CD4-positive, alpha-beta T cell (primary cell): ENCODE results near the gene GSE1. TPM values are rescaled to one million over a fixed set of nuclear protein-coding genes. Genes with fewer than 3 reads are reported as not detected.

Experiments used
- ATAC-seq: fragments of 200-7000 bp; cut with Tn5 transposase; one replicate; pipeline ENCODE4 v1.10.0; 2022; ENCODE audit warnings: mild to moderate bottlenecking; ENCODE audit not compliant: poor library complexity
- CTCF ChIA-PET: fragments of 350-600 bp; sonication (Branson Sonifier 250); formaldehyde crosslinking; loops from one replicate; lab custom pipeline; 2021; ENCODE audit warnings: antibody characterized with exemption, inconsistent platforms; lab: Charles Lee
- POLR2A ChIA-PET: fragments of 350-600 bp; sonication (Branson Sonifier 250); formaldehyde crosslinking; loops from one replicate; lab custom pipeline; 2021; ENCODE audit warnings: antibody characterized with exemption, inconsistent platforms; lab: Charles Lee
- DNase-seq, 14 experiments: peaks; one replicate each; pipeline ENCODE4 v3.0.0-alpha.2; 2013 to 2020; ENCODE audit warnings: mixed read lengths in 2 of 14
- H3K27ac ChIP-seq, 2 donors: one replicate each; pipeline versions ENCODE4 v1.5.1 to v1.7.0; 2013; ENCODE audit warnings: low read length in 2 of 2, low read depth in 1 of 2, mild to moderate bottlenecking in 1 of 2
- H3K27me3 ChIP-seq, 2 experiments: 1 replicate in 1 of 2; 2 replicates in 1 of 2; pipeline versions ENCODE4 v1.6.1 to v1.7.0; 2013; ENCODE audit warnings: low read length in 2 of 2, control low read depth in 1 of 2, mild to moderate bottlenecking in 1 of 2, moderate library complexity in 1 of 2; ENCODE audit not compliant: insufficient read depth in 2 of 2, control insufficient read depth in 1 of 2
- H3K36me3 ChIP-seq: one replicate; pipeline ENCODE4 v1.6.1; 2013; ENCODE audit warnings: low read length, control low read depth; ENCODE audit not compliant: insufficient read depth
- H3K4me1 ChIP-seq: one replicate; pipeline ENCODE4 v1.6.1; 2013; ENCODE audit warnings: low read length, control low read depth; ENCODE audit not compliant: insufficient read depth
- H3K4me3 ChIP-seq: one replicate; pipeline ENCODE4 v1.5.1; 2013; ENCODE audit warnings: mild to moderate bottlenecking, low read length, moderate library complexity
- H3K9me3 ChIP-seq, 2 experiments: 1 replicate in 1 of 2; 2 replicates in 1 of 2; pipeline versions ENCODE4 v1.6.1 to v1.7.0; 2013; ENCODE audit warnings: low read length in 2 of 2, mild to moderate bottlenecking in 2 of 2, control low read depth in 1 of 2, moderate library complexity in 1 of 2; ENCODE audit not compliant: control insufficient read depth in 1 of 2, insufficient read depth in 1 of 2
- H3K27ac Mint-ChIP-seq: one replicate; pipeline ENCODE4 v1.8.0; 2020; ENCODE audit warnings: mixed read lengths
- H3K27me3 Mint-ChIP-seq: one replicate; pipeline ENCODE4 v1.8.0; 2021; ENCODE audit warnings: mixed read lengths
- H3K36me3 Mint-ChIP-seq: one replicate; pipeline ENCODE4 v1.8.0; 2021; ENCODE audit warnings: low read depth, mixed read lengths
- H3K4me1 Mint-ChIP-seq: one replicate; pipeline ENCODE4 v1.8.0; 2021; ENCODE audit warnings: low read depth, mixed read lengths
- H3K4me3 Mint-ChIP-seq: one replicate; pipeline ENCODE4 v1.8.0; 2020; ENCODE audit warnings: mild to moderate bottlenecking, mixed read lengths
- H3K9me3 Mint-ChIP-seq: one replicate; pipeline ENCODE4 v1.8.0; 2020; ENCODE audit warnings: mixed read lengths
- CTCF ChIP-seq: fragments of 200-600 bp; IDR thresholded peaks from one replicate; pipeline ENCODE4 v1.8.0; 2022; ENCODE audit warnings: antibody characterized with exemption, mild to moderate bottlenecking
- intact Hi-C, 2 experiments: fragments of 100-400 bp; cut with DNase I in 1 of 2; cut with micrococcal nuclease in 1 of 2; formaldehyde crosslinking; loops; one replicate each; pipeline versions ENCODE4 v1.15.1 to v1.9.0; 2023 to 2025; cut with DNase I, micrococcal nuclease
- total RNA-seq, 174 experiments: library from RNA in 2 of 174; stranded (reverse) in 2 of 174; gene quantifications; one replicate each; pipeline ENCODE4 v1.2.3 and lab custom pipeline; 2021 to 2026

Gene GSE1
- total RNA-seq, 2 experiments from 2014 or later, result 11.7 to 13.7 TPM

GRCh38 chr16:85625485-85626117 is 12.5 kb downstream of the GSE1 start:
- Mint-ChIP-seq H3K27ac (no peak overlapping the region), H3K4me3 (no peak overlapping the region), H3K27me3 (no peaks in the 10 kb centered on the region), H3K36me3 (no peaks in the 10 kb centered on the region), H3K4me1 (peaks cover 18% of the 10 kb centered on the region), H3K9me3 (no peaks in the 10 kb centered on the region)
- Histone ChIP-seq H3K27me3 (no peaks in the 10 kb centered on the region), H3K4me3 (no peak overlapping the region), H3K9me3 (peaks cover 8 to 20% of the 10 kb centered on the region in 2 experiments), H3K27ac (no peak overlapping the region), H3K36me3 (peaks cover 2% of the 10 kb centered on the region), H3K4me1 (peaks cover 32% of the 10 kb centered on the region)
- CTCF ChIA-PET, result no interaction called here
- no peak for TF ChIP-seq CTCF
- intact Hi-C loops, result no loop called here
- ATAC-seq (no peak), DNase-seq (no peak)
- POLR2A ChIA-PET, result no interaction called here

GRCh38 chr16:85626191-85626981 is 13.3 kb downstream of the GSE1 start:
- no peaks in the 10 kb centered on the region for H3K9me3 Mint-ChIP-seq
- CTCF ChIA-PET, result no interaction called here
- Histone ChIP-seq H3K27ac (no peak overlapping the region), H3K4me1 (peaks cover 35% of the 10 kb centered on the region), H3K4me3 (no peak overlapping the region), H3K36me3 (no peaks in the 10 kb centered on the region), H3K27me3 (no peaks in the 10 kb centered on the region), H3K9me3 (peaks cover 8 to 20% of the 10 kb centered on the region in 2 experiments)
- no peak overlapping the region for H3K27ac Mint-ChIP-seq
- DNase-seq (no peak), ATAC-seq (no peak)
- no peaks in the 10 kb centered on the region for H3K27me3 Mint-ChIP-seq
- H3K4me3 Mint-ChIP-seq, result no peak overlapping the region
- POLR2A ChIA-PET, result no interaction called here
- intact Hi-C loops, result no loop called here
- H3K36me3 Mint-ChIP-seq, result no peaks in the 10 kb centered on the region
- peaks cover 18% of the 10 kb centered on the region for H3K4me1 Mint-ChIP-seq
- no peak for TF ChIP-seq CTCF

- Mint-ChIP-seq H3K27me3 (no peaks in the 10 kb centered on the region), H3K4me3 (no peak overlapping the region), H3K36me3 (no peaks in the 10 kb centered on the region), H3K4me1 (peaks cover 18% of the 10 kb centered on the region), H3K27ac (no peak overlapping the region), H3K9me3 (no peaks in the 10 kb centered on the region)
- POLR2A ChIA-PET, result interaction anchor here (1.4 kb wide), 1 partner anchor 10 kb away, joined by 5 read pairs; no protein-coding TSS in a partner anchor
- Histone ChIP-seq H3K27ac (no peak overlapping the region), H3K9me3 (peaks cover 8 to 20% of the 10 kb centered on the region in 2 experiments), H3K4me1 (peaks cover 28% of the 10 kb centered on the region), H3K36me3 (no peaks in the 10 kb centered on the region), H3K27me3 (no peaks in the 10 kb centered on the region), H3K4me3 (no peak overlapping the region)
- no peak for TF ChIP-seq CTCF
- DNase-seq (no peak), ATAC-seq (no peak)
- intact Hi-C loops, result no loop called here
- CTCF ChIA-PET, result no interaction called here
Measured at GRCh38 chr16:85627089-85627488, 14.0 kb downstream of the GSE1 start.
